ENCODE results near the gene KCNH8.
A peak's percentile ranks its signal among the peaks of the same experiment; 100 is the strongest.
"Not testable (repeated sequence)": the region's sequence is repeated elsewhere in the genome, so short reads cannot be mapped to it uniquely, and the experiment has no call there.

KCNH8 gene

DNA sequence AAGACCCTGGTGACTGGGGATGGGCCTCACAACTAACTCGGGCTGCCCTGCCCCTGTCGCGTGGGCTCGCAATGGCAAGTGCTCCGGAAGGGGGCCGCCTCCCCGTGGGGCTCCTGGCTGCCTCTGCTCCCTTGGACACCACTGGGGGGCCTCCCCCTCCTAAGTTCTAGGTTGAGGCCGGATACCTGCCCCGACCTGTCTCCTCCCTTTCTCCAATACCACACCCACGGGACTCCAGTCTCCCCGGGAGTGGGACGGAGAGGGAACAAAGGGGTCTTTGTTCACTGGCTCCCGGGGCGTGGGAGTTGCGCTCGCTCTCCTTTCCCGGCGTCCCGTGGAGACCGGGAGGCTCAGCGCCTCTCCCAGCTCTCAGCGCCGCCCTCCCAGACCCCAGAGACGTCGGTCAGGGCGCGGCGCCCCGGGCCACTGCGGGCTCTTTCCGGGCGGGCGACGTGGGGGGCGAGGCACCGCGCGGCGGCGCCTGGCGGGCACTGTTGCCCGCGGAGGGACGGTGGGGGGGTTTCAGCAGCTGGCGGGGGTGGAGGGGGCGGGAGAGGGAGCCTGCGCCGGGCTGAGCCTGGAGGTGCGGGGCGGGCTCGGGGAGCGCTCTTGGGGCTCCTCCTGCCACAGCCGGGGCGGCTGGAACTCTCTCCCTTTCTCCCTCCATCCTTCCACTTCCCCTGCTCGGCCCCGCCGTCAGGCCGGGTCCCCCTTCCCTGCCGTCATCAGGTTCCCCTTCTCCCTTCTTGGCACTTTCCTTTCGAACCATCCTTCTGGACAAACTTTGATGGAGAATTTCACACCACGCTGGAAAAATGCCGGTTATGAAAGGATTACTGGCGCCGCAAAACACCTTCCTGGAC, at the start of gene KCNH8:
Gene KCNH8 (plus strand): TSS at position 606 of the 863 bp plus-strand sequence. CDS start 210 bp downstream, at position 816.
- H3K36me3 Mint-ChIP-seq (ENCODE audit: low read depth): peaks cover 3% of the 10 kb centered on the region
- H3K4me3 Mint-ChIP-seq: peak within 1 kb of the TSS; percentile 88
- H3K9me3 Mint-ChIP-seq: peaks cover 6% of the 10 kb centered on the region
- peaks cover 43% of the 10 kb centered on the region for H3K27me3 Mint-ChIP-seq (ENCODE audit: low read depth)
- peak within 1 kb of the TSS; percentile 37 for H3K27ac Mint-ChIP-seq
- no peak for DNase-seq (ENCODE audit: low spot score)
- H3K4me1 Mint-ChIP-seq (ENCODE audit: low read depth): peaks cover 6% of the 10 kb centered on the region

DNA sequence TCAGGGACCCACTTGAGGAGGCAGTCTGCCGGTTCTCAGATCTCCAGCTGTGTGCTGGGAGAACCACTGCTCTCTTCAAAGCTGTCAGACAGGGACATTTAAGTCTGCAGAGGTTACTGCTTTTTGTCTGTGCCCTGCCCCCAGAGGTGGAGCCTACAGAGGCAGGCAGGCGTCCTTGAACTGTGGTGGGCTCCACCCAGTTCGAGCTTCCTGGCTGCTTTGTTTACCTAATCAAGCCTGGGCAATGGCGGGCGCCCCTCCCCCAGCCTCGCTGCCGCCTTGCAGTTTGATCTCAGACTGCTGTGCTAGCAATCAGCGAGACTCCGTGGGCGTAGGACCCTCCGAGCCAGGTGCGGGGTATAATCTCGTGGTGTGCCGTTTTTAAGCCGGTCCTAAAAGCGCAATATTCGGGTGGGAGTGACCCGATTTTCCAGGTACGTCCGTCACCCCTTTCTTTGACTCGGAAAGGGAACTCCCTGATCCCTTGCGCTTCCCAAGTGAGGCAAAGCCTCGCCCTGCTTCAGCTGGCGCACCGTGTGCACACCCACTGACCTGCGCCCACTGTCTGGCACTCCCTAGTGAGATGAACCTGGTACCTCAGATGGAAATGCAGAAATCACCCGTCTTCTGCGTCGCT, 45.5 kb upstream of the KCNH8 start:
- peak overlapping the region; percentile 83 for H3K4me3 Mint-ChIP-seq
- peak overlapping the region; percentile 74 for H3K27ac Mint-ChIP-seq
- DNase-seq (ENCODE audit: low spot score); H3K9me3 Mint-ChIP-seq; H3K27me3 Mint-ChIP-seq (ENCODE audit: low read depth); H3K36me3 Mint-ChIP-seq (ENCODE audit: low read depth); H3K4me1 Mint-ChIP-seq (ENCODE audit: low read depth): not testable (repeated sequence)

DNA sequence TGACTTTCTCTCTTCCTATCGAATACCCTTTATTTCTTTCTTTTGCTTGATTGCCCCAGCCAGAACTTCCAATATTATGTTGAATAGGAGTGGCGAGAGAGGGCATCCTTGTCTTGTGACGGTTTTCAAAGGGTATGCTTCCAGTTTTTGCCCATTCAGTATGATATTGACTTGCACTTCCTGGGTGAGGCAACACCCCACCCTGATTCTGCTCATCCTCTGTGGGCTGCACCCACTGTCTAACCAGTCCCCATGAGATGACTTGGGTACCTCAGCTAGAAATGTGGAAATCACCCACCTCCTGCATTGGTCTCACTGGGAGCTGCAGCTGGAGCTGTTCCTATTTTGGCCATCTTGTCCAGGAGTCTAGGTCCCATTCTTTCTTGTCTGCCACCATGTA, 44.8 kb upstream of the KCNH8 start:
- no peak for DNase-seq (ENCODE audit: low spot score)
- no peaks in the 10 kb centered on the region for H3K27me3 Mint-ChIP-seq (ENCODE audit: low read depth)
- peaks cover 2% of the 10 kb centered on the region for H3K4me1 Mint-ChIP-seq (ENCODE audit: low read depth)
- H3K4me3 Mint-ChIP-seq: peak overlapping the region; percentile 83
- H3K9me3 Mint-ChIP-seq: peaks cover 3% of the 10 kb centered on the region
- H3K36me3 Mint-ChIP-seq (ENCODE audit: low read depth): no peaks in the 10 kb centered on the region
- H3K27ac Mint-ChIP-seq: peak overlapping the region; percentile 74

DNA sequence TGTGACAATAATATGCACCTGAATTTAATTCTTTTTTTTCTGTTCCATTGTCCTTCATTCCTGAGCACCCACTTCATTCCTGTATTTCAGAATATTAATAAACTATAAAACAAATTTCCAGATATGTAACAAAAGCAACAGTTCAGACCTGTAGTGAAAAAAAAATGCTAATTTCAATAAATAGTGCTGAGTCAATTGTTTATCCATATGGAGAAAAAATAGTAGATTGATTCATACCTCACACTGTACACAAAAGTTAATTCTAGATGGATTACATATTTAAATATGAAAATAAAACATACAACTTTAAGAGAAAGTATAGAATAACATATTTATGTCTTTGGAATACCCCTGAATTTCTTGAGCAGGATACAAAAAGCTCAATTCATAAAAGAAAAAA, 43.9 kb upstream of the KCNH8 start:
- Mint-ChIP-seq H3K27ac (no peak overlapping the region), H3K36me3 (ENCODE audit: low read depth) (no peaks in the 10 kb centered on the region), H3K9me3 (peaks cover 3% of the 10 kb centered on the region), H3K4me3 (no peak overlapping the region), H3K27me3 (ENCODE audit: low read depth) (no peaks in the 10 kb centered on the region), H3K4me1 (ENCODE audit: low read depth) (peaks cover 2% of the 10 kb centered on the region)
- DNase-seq (ENCODE audit: low spot score): no peak

GRCh38 chr3:19105826-19106225, 42.5 kb upstream of the KCNH8 start:
- Mint-ChIP-seq H3K4me3 (no peak overlapping the region), H3K4me1 (ENCODE audit: low read depth) (peaks cover 2% of the 10 kb centered on the region), H3K27me3 (ENCODE audit: low read depth) (no peaks in the 10 kb centered on the region), H3K27ac (no peak overlapping the region), H3K36me3 (ENCODE audit: low read depth) (no peaks in the 10 kb centered on the region), H3K9me3 (no peaks in the 10 kb centered on the region)
- DNase-seq (ENCODE audit: low spot score): no peak

DNA sequence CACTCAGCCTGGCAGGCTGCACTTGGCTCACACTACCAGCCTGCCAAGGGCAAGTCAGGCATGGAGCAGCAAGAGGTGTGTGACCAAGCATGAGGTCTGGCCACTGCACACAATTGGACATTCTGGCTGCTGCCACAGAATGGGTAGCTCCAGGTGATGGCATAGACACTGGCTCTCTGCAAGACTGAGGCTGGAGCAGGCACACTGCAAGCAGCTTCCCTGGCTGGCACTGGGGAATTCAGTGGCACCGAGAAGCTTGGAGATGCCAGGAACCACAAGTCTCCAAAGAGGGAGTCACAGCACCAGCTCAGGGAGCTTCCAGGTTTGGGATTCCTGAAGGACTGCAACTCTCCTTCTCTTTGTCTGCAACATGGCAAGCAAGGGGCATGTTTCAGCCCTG, 42.0 kb upstream of the KCNH8 start:
- no peak for DNase-seq (ENCODE audit: low spot score)
- Mint-ChIP-seq H3K9me3 (no peaks in the 10 kb centered on the region), H3K27ac (no peak overlapping the region), H3K36me3 (ENCODE audit: low read depth) (no peaks in the 10 kb centered on the region), H3K27me3 (ENCODE audit: low read depth) (no peaks in the 10 kb centered on the region), H3K4me1 (ENCODE audit: low read depth) (peaks cover 2% of the 10 kb centered on the region), H3K4me3 (no peak overlapping the region)

- Mint-ChIP-seq H3K36me3 (ENCODE audit: low read depth) (no peaks in the 10 kb centered on the region), H3K4me3 (no peak overlapping the region), H3K9me3 (no peaks in the 10 kb centered on the region), H3K27ac (no peak overlapping the region), H3K4me1 (ENCODE audit: low read depth) (peaks cover 2% of the 10 kb centered on the region), H3K27me3 (ENCODE audit: low read depth) (no peaks in the 10 kb centered on the region)
- DNase-seq (ENCODE audit: low spot score): no peak
Measured at GRCh38 chr3:19107719-19108118, 40.6 kb upstream of the KCNH8 start.

DNA sequence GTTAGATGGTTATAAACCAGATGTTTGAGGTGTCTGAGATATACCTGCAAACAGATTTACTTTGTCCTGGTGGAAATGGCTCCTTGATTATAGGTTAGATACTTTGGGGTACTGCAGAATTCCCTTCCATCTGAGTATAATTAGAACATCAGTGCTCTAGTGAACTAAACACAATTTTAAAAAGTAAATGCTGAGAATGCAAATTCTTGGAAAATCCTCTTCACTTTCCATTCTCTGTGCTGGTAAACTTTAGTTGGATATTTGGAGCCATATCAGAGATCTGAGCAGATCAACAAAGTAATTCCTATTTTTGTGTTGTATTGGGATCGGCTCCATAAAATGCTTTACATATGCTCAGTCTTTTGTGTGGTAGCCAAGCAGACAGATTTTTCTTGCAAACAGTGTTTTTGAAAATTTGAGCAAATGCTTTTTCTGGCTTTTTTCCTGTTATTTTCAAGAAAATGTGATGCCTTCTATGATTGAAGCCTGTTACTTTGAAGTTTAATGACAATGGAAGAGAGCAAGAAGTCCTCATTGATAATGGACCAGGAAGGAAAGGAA, 37.9 kb upstream of the KCNH8 start:
- DNase-seq (ENCODE audit: low spot score): no peak
- Mint-ChIP-seq H3K27me3 (ENCODE audit: low read depth) (peaks cover 4% of the 10 kb centered on the region), H3K4me1 (ENCODE audit: low read depth) (no peaks in the 10 kb centered on the region), H3K9me3 (no peaks in the 10 kb centered on the region), H3K27ac (no peak overlapping the region), H3K4me3 (no peak overlapping the region), H3K36me3 (ENCODE audit: low read depth) (no peaks in the 10 kb centered on the region)

DNA sequence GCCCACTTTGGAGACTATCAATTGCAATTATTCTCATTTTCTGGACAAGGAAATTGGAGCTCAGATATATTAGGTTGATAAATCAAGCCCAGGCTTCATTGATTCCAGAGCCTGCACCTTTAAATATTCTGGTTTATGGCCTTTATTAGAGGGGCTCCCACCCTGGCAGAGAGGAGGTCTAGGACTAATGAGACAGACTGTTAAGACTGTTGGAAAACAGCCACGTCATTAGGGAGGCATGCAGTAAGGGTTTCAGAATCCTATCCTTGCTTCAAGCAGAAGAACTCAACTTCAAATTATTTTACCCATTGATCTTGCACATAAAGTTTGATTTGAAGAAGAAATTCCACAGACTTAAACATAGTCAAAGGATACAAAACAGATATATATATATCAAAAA, 33.8 kb upstream of the KCNH8 start:
- H3K36me3 Mint-ChIP-seq (ENCODE audit: low read depth): no peaks in the 10 kb centered on the region
- H3K4me3 Mint-ChIP-seq: no peak overlapping the region
- peaks cover 10% of the 10 kb centered on the region for H3K27me3 Mint-ChIP-seq (ENCODE audit: low read depth)
- no peak for DNase-seq (ENCODE audit: low spot score)
- no peak overlapping the region for H3K27ac Mint-ChIP-seq
- H3K9me3 Mint-ChIP-seq: no peaks in the 10 kb centered on the region
- no peaks in the 10 kb centered on the region for H3K4me1 Mint-ChIP-seq (ENCODE audit: low read depth)

DNA sequence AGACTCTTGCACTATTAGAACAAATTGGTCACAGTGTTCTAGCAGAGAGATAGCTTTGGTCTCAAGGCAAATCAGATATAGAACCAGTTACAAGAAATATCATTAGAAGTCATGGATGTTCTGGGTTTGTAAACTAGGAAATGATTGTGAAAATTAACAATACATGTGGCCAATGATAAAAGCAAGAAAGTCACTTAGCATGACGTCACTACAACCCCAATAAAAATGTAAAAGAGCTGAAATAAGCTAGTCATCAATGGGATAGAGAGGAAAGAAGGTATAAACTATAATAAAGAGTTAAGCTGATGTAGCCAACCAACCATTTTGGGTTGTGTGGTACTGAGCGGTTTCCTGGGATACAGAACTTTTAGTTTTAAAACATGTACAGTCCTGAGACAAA, 32.1 kb upstream of the KCNH8 start:
- no peaks in the 10 kb centered on the region for H3K9me3 Mint-ChIP-seq

DNA sequence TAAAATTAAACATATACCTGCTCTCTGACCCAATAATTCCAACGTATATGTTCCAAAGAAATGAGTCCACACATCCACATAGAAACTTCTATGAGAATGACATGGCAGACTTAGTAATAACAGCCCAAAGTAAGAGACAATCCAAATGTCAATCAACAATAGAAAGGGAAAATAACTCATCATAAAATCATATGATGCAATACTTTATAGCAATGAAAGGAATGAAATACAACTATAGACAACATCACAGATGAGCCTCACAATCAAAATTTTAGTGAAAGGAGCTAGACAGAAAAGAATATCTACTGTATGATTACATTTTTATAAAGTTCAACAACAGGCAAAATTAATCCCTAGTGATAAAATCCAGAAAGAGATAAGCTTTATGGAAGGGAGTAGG, 23.6 kb upstream of the KCNH8 start:
- Mint-ChIP-seq H3K9me3 (no peaks in the 10 kb centered on the region), H3K4me3 (no peak overlapping the region), H3K36me3 (ENCODE audit: low read depth) (no peaks in the 10 kb centered on the region), H3K4me1 (ENCODE audit: low read depth) (no peaks in the 10 kb centered on the region), H3K27ac (no peak overlapping the region), H3K27me3 (ENCODE audit: low read depth) (no peaks in the 10 kb centered on the region)
- DNase-seq (ENCODE audit: low spot score): no peak

More for the DNA sequence above, 32.1 kb upstream of the KCNH8 start:
- H3K4me1 Mint-ChIP-seq (ENCODE audit: low read depth): no peaks in the 10 kb centered on the region
- H3K36me3 Mint-ChIP-seq (ENCODE audit: low read depth): no peaks in the 10 kb centered on the region
- peaks cover 10% of the 10 kb centered on the region for H3K27me3 Mint-ChIP-seq (ENCODE audit: low read depth)
- no peak overlapping the region for H3K27ac Mint-ChIP-seq
- no peak for DNase-seq (ENCODE audit: low spot score)
- H3K4me3 Mint-ChIP-seq: no peak overlapping the region

DNA sequence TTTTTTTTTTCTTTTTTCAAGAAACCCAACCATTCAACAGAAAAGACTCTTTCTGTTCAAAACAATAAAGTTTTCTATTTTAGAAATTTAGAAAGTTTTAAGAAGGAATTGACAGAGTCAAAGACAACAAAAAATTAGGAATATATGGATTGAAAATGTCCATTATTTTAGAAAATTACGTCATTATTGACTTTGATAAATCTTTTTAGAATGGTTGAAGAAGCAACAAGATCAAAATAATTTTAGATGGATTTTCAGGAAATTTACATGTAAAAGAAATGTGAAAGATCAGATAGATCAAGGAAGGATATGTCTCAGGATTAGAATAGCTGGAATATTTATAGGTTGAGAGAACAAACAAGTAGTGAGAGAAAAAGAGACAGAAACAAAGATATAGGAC, 8.4 kb upstream of the KCNH8 start:
- H3K27ac Mint-ChIP-seq: no peak overlapping the region
- no peak for DNase-seq (ENCODE audit: low spot score)
- no peaks in the 10 kb centered on the region for H3K4me1 Mint-ChIP-seq (ENCODE audit: low read depth)
- H3K9me3 Mint-ChIP-seq: peaks cover 4% of the 10 kb centered on the region
- H3K4me3 Mint-ChIP-seq: no peak overlapping the region
- H3K27me3 Mint-ChIP-seq (ENCODE audit: low read depth): peaks cover 18% of the 10 kb centered on the region
- H3K36me3 Mint-ChIP-seq (ENCODE audit: low read depth): no peaks in the 10 kb centered on the region

- peak; percentile 45 for DNase-seq (ENCODE audit: low spot score)
- Mint-ChIP-seq H3K9me3 (peaks cover 6% of the 10 kb centered on the region), H3K27me3 (ENCODE audit: low read depth) (peaks cover 51% of the 10 kb centered on the region), H3K27ac (peak overlapping the region; percentile 37), H3K4me3 (peak overlapping the region; percentile 88), H3K4me1 (ENCODE audit: low read depth) (peaks cover 6% of the 10 kb centered on the region), H3K36me3 (ENCODE audit: low read depth) (peaks cover 3% of the 10 kb centered on the region)
Measured at GRCh38 chr3:19146685-19147650, 1.3 kb upstream of the KCNH8 start.

Measured in T-helper 2 cell treated with Interferon-gamma antibody and Interleukin-4, amounts not matched to agents 5 μg/mL and 100 μg/mL, for 36 hours (primary cell).